Transverse colon (tissue), 1 donor: Measurements from ENCODE around the gene MPP2.

ENCODE experiments used
- EP300 ChIP-seq: sonication (generic); formaldehyde crosslinking; IDR thresholded peaks from one replicate; pipeline ENCODE4 v1.6.1; 2017; ENCODE audit warnings: antibody characterized with exemption, low read depth
- POLR2A ChIP-seq: fragments of 450-650 bp; IDR thresholded peaks from one replicate; pipeline ENCODE4 v1.6.1; 2016; ENCODE audit warnings: antibody characterized with exemption, mild to moderate bottlenecking, moderate library complexity

- no peak for TF ChIP-seq POLR2A
- TF ChIP-seq EP300, result no peak
Measured at GRCh38 chr17:43852571-43852970, 54.8 kb downstream of the MPP2 start.
